WERI-Rb-1 (cell line): ENCODE data around the gene ABHD1.

Experiments used
- DNase-seq: peaks from one replicate; pipeline ENCODE4 v3.0.0-alpha.2; 2020
- H3K27ac ChIP-seq: fragments of 250-450 bp; sonication (Bioruptor Pico); 2 replicates; pipeline ENCODE4 v1.5.1; 2020; ENCODE audit warnings: mild to moderate bottlenecking, moderate library complexity
- H3K27me3 ChIP-seq: fragments of 250-450 bp; sonication (Bioruptor Pico); 2 replicates; pipeline ENCODE4 v1.5.1; 2021; ENCODE audit warnings: mild to moderate bottlenecking, low read depth, moderate library complexity; ENCODE audit not compliant: insufficient read depth, severe bottlenecking
- H3K36me3 ChIP-seq: fragments of 250-450 bp; sonication (Bioruptor Pico); 2 replicates; pipeline ENCODE4 v1.5.1; 2020; ENCODE audit warnings: mild to moderate bottlenecking, moderate library complexity
- H3K4me3 ChIP-seq: 2 replicates; pipeline ENCODE4 v1.5.1; 2011; ENCODE audit warnings: low read depth, mild to moderate bottlenecking, control low read depth, low read length
- H3K9me3 ChIP-seq: fragments of 250-450 bp; sonication (Bioruptor Pico); 2 replicates; pipeline ENCODE4 v1.5.1; 2021; ENCODE audit warnings: mild to moderate bottlenecking, moderate library complexity; ENCODE audit not compliant: severe bottlenecking
- CTCF ChIP-seq: IDR thresholded peaks from 2 replicates; pipeline ENCODE4 v1.5.1; 2011; ENCODE audit warnings: low read depth, mild to moderate bottlenecking, control low read depth, inconsistent platforms, low read length

ABHD1 gene

DNA sequence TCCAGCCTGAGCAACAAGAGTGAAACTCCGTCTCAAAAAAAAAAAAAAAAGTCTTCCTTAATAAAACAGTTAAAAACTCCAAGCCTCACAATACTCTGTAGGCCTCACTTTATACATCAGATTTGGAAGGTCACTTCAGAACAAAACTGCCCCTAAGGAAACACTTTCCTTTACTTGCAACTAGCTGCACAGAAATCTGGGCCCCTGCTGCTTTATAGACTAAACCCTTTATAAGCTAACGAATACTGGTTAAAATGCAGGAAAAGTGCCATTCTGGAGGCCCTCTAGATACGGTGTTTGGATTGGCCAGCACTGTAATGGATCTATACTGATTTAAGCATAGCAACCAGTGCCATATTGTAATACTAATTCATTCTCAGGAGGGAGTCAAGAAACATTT is 1.5 kb downstream of the ABHD1 start:
- no peak for TF ChIP-seq CTCF
- Histone ChIP-seq H3K27ac (no peak overlapping the region), H3K27me3 (no peaks in the 10 kb centered on the region), H3K9me3 (no peaks in the 10 kb centered on the region), H3K36me3 (peaks cover 5% of the 10 kb centered on the region), H3K4me3 (no peak overlapping the region)
- no peak for DNase-seq

DNA sequence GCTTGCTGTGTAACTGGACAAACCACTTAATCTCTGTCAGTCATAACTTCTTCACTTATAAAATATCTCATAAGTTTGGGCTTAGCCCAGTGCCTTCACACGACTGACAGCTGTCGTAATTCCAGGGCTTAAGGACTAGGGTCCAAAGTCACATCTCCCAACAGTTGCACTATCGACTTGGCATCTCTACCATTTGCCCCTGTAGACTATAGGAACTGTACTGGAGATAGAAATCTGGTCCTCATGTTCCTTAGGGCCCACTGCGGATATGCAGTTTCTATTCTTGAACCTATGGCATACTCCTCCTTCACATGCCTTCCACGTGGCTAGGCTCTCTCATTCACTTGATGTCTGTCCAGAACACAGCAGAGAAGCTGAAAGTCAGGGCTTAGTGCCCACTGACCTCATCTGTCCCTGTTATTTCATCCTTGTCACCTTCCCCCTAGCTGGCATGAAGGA is 2.7 kb downstream of the ABHD1 start:
- H3K4me3 ChIP-seq, result no peak overlapping the region
- no peak overlapping the region for H3K27ac ChIP-seq
- no peaks in the 10 kb centered on the region for H3K27me3 ChIP-seq
- DNase-seq, result no peak
- H3K9me3 ChIP-seq, result no peaks in the 10 kb centered on the region
- H3K36me3 ChIP-seq, result peaks cover 17% of the 10 kb centered on the region
- no peak for TF ChIP-seq CTCF

GRCh38 chr2:27127883-27128667 is 4.5 kb downstream of the ABHD1 start:
- DNase-seq, result no peak
- no peak overlapping the region for H3K4me3 ChIP-seq
- H3K36me3 ChIP-seq, result peaks cover 32% of the 10 kb centered on the region
- H3K27me3 ChIP-seq, result no peaks in the 10 kb centered on the region
- H3K27ac ChIP-seq, result no peak overlapping the region
- no peaks in the 10 kb centered on the region for H3K9me3 ChIP-seq
- TF ChIP-seq CTCF, result no peak

GRCh38 chr2:27128668-27129571 is 5.3 kb downstream of the ABHD1 start:
- DNase-seq, result no peak
- no peaks in the 10 kb centered on the region for H3K27me3 ChIP-seq
- H3K27ac ChIP-seq, result no peak overlapping the region
- H3K9me3 ChIP-seq, result no peaks in the 10 kb centered on the region
- peaks cover 32% of the 10 kb centered on the region for H3K36me3 ChIP-seq
- TF ChIP-seq CTCF, result no peak
- H3K4me3 ChIP-seq, result no peak overlapping the region

DNA sequence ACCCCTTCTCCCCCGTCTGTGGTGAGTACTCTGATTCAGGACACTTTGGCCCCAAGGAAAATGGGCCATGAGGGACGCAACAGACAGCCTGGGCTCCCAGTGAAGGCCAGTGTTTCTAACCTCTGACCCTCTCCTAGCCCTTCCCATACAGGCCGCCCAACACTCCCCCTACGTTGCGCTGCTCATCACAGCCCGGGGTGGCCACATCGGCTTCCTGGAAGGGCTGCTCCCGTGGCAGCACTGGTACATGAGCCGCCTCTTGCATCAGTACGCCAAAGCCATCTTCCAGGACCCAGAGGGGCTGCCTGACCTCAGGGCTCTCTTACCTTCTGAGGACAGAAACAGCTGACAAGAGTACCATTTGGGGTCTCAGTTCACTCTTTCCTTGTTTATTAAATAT is 6.8 kb downstream of the ABHD1 start:
- Histone ChIP-seq H3K36me3 (peaks cover 32% of the 10 kb centered on the region), H3K4me3 (no peak overlapping the region), H3K9me3 (no peaks in the 10 kb centered on the region), H3K27ac (no peak overlapping the region), H3K27me3 (no peaks in the 10 kb centered on the region)
- no peak for DNase-seq
- TF ChIP-seq CTCF, result no peak
